DND-41 (cell line): ENCODE data around the gene RMND1.

Source experiments
- CTCF ChIP-seq: IDR thresholded peaks from 2 replicates; pipeline ENCODE4 v1.5.1; 2012; ENCODE audit warnings: borderline replicate concordance, low read length, moderate library complexity, mild to moderate bottlenecking; ENCODE audit not compliant: poor library complexity, severe bottlenecking; ENCODE audit errors: extremely low read depth
- EZH2 ChIP-seq: IDR thresholded peaks from 3 replicates; pipeline ENCODE4 v1.6.1; 2012; ENCODE audit warnings: borderline replicate concordance, low read depth, mild to moderate bottlenecking, moderate library complexity, low read length, inconsistent platforms; ENCODE audit not compliant: severe bottlenecking

DNA sequence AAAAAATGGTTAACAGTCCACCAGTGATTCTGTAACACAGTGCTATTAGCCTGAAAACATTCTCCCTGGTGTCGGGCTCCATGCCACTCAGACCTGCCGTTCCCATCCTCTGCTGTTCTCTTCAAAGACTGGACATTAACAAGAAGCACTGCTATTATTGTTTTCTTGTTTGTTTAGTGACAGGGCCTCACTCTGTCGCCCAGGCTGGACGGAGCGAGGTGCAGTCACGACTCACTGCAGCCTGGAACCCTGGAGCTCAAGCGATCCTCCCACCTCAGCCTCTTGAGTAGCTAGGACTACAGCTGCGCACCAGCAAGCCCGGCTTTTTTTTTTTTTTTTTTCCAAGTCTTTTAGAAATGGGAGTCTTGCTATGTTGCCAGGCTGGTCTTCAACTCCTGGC, 9.6 kb downstream of the RMND1 start:
- TF ChIP-seq CTCF (no peak), EZH2 (no peak)
